GM19324 (cell line): Measurements from ENCODE around the gene DGKG.

Experiments
- ATAC-seq: cut with Tn5 transposase; IDR thresholded peaks from one replicate; pipeline ENCODE4 v1.9.1; 2021; ENCODE audit warnings: mild to moderate bottlenecking, moderate library complexity; ENCODE audit not compliant: unreplicated experiment, low FRiP score

The DGKG gene

DNA sequence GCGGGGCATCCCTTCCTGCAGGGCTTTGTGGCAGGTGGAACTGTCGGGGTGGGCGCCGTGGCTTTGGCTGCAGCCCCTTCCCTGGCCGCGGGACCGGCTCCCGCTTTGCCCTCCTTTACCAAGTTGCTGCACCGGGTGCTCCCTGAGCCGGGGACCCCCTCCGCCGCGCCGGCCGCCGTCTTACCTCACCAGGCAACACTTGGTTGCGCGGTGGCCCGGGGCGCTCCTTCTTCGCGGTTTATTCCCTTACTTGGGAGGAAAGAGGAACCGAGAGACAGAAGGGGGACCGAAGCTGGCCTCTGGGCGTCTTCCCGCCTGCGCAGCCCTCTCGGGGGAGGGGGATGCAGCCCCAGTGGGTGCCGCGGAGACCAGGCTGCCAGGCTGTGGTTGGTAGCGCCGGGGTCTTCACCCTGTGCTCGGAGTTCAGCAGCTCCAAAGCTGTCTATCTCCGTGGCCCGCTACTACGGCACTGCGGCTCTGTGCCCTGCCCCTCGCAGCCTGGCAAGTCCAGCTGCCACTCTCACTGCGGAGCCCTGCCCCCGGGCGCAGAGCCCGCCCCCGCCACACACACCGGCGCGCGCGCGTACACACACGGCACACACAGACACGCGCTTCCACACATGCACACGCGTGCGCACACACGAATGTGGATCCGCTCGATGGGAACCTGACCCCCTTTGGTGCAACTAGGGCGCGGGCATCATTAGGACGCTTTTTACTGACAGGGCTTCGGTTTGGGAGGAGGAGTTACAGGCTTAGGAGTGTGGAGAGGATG, at the start of gene DGKG:
DGKG (minus strand) TSS at position 473 of the 775 bp plus-strand sequence. CDS start 41,775 bp downstream, outside the sequence.
- peak; percentile 70 for ATAC-seq

DNA sequence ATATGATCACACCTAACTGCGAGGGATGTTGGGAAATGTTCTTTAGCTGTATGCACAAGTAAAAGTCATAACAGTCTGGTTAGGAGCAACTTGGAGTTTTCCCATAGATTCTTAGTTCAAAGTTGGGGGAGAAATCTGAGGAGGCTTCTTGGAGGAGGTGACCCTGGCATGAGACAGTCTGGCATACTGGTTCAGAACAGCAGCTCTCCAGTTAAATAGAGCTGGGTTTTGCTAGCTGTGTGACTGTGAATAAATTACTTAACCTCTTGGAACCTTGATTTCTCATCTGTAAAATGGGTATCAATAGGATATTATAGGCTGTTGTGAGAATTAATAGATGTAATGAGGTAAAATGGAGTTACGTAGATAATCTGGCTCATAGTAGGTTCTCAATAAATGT, 49.1 kb upstream of the DGKG start:
- no peak for ATAC-seq

DNA sequence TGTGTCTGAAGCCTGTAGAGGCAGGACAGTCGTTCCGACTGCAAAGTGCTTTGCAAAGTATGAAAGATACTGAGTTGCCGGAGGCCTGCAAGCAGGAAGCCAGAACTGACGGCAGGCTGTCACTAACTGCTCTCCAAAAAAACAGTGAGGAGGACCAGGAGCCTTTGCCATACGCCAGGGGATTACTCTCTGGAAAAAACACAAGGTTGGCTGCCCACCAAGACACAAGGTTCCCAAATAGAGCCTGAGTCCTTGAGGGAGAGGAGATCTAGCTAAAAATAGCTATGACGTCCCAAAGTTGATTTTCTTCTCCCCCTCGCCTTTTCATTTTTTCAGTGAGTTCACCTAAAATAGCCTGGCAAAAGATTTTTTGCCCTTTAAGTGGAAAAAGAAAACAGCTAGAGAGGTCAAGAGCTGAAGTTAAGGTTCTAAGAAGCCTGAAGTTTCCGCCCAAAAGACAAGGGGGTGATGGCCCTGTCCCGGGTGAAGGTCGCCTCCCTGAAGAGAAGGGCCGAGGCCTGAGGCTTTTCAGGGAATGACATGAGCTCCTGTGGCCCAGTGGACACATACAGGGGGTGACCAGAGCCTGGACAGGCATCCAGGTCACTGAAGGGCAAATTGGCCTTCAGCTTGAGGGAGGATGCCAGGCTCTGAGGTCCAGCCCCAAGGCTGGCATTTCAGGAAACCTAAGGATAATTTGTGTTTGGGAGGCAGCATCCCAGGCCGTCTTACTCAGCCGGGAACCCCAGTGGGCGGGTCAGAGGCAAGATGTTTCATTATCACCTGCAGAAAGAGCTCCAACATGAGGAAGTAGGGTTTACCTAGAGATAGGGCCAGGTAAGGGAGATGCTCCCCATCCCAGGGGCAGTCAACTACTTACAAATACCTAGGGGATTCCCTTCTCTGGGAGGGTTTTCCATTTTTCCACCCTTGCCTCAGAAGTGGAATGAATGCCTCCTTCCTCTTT, 44.9 kb upstream of the DGKG start:
- no peak for ATAC-seq

DNA sequence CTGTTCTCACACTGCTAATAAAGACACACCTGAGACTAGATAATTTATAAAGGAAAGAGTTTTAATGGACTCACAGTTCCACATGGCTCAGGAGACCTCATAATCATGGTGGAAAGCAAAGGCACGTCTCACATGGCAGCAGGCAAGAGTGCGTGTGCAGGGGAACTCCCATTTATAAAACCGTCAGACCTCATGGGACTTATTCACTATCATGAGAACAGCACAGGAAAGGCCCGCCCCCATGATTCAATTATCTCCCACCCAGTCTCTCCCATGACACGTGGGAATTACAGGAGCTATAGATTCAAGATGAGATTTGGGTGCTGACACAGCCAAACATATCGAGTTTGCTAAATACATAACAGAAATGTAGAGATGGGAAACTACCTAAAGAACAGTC, 39.5 kb upstream of the DGKG start:
- ATAC-seq: no peak

DNA sequence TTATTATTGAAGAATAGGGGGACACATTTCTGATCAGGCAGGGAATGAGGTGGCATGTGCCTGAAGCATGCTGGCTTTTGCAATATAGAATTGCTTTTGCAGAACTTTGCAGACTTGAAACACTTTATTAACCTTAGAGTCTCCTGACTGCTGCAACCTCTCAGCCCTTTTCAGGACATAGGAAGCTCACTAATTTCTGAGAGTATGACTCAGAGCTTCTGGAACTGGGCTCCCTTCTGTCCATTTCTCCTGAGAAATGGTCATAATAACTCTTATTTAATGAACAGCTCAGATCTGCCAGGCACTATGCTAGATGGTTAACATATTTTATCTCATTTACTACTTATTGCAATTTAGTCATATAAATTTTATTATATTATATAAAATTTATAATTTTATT, 38.6 kb upstream of the DGKG start:
- no peak for ATAC-seq

DNA sequence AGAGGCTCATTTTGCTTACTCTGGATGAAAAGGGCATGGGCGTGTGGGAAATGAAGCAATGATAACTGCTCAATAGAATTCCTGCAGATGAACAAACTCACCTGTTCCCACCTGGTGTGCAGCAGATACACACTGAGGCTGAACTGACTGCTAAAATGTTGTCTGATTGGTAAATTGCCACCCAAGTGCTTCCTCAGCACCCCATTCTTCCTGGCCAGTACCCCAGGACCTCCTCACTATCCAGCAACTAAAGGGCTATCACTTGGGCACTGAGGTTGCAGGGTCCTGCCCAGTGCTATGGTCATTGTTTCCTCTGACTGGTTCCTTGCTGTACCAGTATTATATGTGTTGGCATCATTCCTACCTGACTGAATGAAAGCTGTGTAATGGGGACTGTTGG, 38.0 kb upstream of the DGKG start:
- no peak for ATAC-seq

DNA sequence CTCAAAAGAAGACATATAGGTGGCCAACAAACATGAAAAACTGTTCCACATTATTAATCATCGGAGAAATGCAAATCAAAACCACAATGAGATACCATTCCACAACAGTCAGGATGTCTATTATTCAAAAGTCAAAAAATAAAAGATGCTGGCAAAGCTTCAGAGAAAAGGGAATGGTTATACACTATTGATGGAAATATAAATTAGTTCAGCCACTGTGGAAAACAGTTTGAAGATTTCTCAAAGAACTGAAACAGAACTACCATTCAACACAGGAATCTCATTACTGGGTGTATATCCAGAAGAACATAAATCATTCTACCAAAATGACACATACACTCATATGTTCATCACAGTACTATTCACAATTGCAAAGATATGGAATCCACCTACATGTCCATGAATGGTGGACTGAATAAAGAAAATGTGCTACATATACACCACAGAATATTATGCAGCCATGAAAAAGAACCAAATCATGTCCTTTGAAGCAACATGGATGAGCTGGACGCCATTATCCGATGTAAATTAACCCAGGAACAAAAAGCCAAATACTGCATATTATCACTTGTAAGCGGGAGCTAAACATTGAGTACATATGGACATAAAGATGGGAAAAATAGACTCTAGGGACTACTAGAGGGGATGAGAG, 32.7 kb upstream of the DGKG start:
- no peak for ATAC-seq

DNA sequence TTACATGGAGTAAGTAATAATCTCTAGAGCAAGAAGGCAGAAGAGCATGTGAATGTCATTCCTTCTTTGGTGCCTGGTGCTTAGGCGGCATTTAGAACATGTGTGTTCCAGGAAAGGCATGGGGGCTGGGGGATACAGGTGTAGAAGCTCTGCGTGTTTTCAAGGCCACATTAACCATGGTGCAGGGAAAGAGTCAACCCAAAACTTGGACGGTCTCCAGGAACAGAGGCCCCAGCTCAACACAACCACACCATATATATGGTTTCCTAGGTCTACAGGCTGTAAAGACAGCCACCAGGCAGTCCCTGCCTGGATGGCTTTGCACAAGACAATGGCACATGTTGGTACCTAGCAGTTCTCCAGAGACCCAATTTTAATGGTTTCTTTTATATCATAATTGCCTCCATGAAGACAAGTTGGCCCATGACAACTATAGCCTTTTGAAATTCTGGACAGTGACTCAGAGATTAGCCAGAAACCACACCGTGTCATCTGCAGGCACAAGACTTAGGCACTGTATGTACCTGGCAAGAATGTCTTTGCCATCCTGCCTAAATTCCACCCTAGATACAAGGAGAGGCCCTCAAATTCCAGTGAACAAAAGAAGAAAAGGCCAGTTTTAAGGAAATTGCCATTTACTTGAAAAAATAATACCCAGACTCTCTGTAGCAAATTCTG, 25.0 kb upstream of the DGKG start:
- no peak for ATAC-seq

DNA sequence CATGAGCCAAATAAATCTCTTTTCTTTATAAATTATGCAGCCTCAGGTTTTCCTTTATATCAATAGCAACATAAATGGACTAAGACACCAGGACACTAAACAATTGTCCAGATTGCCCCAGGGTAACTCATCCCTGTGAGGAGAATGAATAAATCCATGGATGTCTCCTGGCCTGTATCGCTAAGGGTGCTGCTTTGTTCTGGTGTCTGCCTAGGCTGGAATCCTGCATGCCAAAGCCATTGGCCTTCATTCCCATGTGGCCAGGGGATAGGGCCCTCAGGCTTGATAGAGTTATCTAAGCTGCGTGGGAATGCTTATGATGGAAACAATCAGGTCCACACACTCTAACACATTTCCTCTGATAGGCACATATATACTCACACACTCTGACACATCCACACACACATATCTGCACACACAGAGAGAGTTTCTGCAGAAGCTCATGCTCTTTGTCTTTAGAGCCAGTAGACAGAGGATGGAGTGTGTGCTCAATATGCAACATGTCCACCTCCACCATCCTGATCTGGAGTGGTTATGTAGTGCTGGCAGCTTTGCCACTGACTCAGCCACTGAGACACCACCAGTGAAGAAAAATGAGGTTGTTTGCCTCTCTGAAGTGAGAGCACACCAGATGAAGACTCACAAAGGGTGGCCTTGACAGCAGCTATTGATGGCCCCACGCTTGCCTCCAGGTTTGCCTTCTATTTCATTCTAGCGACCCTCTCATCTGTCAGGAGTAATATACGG, 24.0 kb upstream of the DGKG start:
- ATAC-seq: no peak

DNA sequence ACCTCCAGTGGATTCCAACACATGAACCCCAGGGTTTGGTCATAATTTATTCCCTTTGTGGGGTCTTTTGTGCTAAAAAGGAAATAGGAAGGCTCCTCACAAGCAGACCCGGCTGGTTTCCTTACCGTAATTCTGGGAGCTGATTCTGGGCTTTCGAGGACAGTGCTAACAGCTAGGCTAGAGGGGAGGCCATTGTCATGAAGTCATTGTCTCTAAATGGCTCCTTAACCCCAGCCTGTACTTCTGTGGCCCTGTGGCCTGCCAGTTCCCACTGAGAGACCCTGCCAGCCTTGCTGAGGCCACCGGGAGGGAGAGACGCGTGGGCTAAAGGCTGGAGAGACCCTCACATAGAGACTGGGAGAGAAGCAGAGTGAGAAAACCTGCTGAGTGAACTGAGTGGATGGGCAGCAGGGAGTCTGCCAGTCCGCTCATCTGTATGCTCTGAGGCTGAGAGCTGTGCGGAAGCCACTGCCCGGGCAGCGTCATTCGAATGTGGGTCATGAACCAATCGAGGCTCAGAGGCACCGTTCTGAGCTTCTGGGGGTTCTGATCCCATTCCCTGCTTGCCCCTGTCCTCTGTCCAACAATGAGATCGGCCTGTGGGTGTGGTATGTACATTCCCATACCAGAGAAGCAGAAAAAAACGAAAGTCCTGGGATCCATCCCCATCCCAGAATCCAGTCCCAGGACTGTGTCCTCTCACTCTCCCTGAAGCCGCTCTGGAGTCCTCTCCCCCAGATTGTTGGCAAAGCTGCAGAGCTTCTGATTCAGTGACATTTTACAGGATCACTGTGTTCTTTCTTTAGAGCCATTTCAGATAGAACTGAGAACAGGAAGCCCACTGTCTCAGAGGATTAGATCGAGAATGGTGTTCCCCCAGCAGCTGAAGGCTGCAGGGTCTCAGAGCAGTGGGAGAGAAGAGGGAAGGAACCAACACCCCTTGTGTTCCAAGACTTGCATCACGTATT, 21.3 kb upstream of the DGKG start:
- ATAC-seq: no peak

DNA sequence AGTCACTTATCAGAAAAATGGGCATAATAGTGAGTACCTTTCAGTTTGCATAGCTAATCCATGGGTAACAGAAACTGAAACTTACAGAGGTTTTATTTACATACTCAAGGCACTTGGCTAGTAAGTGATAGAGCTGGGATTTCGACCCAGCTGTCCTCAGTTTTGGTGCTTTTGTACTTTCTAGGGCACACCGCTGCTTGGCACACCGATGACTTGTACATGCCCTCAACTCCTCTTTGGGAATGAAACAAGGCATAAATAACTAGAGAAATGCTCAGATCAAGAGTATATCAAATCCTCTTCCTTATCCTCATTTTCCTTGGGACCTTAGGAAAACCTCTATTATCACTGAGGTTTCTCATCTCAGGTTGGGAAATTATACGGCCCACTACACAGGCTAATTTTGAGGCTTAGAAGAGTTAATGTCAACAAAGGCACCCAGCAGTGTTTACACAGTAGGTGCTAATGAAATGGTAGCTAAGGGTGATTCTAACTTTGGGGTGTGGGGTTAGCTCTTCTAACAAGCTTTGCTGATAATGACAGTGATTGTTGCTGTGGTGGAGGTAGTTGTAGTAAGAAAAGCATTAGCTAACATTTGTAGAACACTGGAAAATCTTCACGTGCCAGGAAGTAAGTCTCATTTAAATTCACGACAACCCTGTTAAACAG, 20.3 kb upstream of the DGKG start:
- ATAC-seq: no peak

DNA sequence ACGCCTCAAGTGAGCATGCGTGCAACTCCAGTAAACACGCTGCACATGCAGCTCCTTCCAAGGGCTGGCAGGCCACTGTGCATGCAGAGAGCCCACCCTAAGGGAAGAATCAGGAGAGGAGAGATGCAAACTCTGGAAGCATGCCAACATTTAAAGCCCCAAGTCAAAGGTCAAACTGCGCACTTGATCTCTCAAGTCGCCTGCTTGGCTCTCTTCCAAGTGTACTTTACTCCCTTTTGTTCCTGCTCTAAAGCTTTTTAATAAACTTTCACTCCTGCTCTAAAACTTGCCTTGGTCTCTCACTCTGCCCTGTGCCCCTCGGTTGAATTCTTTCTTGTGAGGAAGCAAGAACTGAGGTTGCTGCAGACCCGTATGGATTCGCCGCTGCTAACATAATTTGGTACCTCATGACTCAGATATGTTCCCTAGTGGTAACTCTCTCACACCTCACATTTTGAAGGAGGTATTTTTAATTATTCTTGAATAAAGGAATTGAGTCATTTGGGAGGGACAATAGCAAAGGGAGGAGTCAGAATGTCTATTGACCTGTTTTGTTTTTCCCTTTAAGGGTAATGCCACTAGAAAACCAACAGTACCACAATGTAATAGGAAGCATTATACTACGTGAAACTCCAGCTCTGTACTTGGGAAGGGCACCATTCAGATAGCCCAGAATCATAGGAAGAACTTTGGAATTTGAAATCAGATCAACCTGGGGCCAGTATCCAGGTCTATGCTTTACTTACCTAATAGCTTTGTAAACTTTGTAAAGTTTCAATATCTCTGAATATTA, 19.6 kb upstream of the DGKG start:
- ATAC-seq: no peak

DNA sequence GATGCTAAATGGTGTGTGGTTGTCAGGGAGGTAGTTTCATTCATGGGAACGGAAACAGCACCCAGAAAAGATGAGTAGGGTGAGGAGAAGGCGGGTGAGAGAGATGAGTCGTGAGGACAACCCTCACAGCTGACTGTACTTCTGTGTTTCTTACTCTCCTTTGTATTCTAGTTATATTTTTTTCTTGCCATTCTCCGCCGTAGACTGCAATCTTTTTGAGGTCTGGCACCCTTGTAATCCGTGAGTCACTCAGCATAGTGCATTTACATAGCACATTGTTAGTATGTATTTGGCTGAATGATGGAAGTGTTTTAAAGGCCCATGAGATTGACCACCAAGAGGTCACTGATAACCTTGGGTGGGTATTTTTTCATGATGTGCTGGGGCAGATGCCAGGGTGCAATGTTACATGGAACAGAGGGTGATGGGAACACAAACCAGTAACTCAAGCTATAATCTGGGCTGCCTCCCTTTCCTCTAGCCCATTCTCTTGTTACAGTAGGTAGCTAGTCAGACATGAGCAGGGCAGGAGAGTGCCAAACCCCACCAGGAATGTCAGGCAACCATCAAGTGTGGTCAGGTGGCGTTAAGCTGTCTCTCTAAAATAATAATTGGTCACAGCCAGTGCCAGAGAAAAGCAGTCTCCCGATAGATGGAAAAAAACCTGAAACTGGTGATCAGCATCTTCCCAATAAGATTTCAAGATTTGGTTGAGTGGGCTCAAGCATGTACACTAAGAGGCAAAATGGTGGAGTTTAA, 18.8 kb upstream of the DGKG start:
- no peak for ATAC-seq

DNA sequence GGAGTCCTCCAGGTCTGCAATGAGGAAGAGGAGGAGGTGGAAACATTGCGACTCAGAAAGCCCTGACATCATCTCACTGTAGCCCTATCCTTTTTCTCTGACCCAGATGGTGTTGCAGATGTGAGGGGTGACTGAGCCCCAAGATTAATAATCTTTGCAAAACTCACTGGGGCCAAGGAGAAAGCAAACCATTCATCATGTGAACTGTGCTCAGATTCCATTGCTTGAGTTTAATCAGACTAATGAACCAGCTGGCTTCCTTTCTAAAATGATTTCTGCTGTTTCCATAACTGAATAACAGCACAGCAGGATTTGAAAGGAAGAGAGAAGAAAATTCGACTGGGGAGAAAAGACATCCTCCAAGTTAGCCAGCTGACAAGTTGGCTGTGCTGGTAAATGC, 13.4 kb upstream of the DGKG start:
- ATAC-seq: no peak

DNA sequence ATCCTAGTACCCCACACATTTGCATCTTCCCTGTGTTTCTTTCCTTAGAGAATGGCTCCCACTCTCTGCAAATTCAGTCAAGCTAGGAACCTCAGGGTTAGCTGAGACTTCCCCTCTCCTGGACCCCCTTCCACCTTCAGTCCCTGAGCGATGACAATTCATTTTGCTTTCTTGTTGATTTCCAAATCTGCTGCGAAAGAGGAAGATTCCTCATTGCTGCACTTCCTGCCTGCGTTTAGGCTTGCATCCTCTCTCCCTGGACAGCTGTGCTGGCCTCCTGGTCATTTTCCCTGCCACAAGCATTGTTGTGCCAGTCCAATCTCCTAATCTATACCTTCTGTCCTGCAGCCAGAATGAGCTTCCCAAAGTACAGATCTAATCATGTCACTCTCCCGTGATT, 12.3 kb upstream of the DGKG start:
- no peak for ATAC-seq

DNA sequence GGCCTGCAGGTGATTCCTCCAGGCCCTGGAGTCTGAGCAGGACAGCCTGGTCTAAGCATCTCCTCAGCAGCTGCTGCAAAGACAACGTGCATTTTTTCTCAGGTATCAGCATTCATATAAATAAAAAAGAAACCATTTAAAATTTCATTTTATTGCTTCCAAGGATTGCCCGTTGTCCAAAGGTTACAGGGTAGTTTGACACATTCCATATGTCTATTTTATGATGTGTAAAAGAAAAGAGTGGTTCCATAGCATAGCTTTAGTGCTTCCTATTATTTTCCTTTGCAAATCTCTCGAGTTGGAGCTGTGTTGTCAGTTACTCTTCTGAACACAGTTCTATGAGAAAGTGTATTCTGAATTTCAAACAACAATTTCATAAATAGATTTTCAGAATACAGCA, 7.2 kb upstream of the DGKG start:
- no peak for ATAC-seq

DNA sequence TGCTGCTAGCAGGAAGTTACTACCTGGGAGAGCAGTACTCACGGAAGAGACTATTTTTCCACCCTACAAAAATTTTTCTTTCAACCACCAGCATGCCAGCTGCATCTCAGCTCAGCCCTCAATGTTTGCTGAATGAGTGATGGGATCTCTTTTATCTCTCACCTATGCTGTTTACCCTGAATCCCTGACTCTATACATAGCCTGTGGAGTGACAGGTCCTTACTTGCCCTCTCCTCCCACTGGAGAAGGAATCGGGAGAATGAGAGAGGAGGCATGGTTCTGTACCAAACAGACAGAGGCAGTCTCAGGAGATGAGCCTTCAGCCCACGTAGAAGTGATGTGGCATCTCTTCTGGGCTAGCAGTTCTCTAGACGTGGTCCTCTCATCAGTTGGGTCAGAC, 6.7 kb upstream of the DGKG start:
- ATAC-seq: no peak
